Activated CD4-positive, alpha-beta T cell treated with anti-CD3 and anti-CD28 coated beads for 1 hour (primary cell): ENCODE results near the gene TLR10.
"Not testable (repeated sequence)": the region's sequence is repeated elsewhere in the genome, so short reads cannot be mapped to it uniquely, and the experiment has no call there.

ENCODE experiments used
- DNase-seq: peaks from one replicate; pipeline ENCODE4 v3.0.0-alpha.2; 2020

Gene TLR10, protein sequence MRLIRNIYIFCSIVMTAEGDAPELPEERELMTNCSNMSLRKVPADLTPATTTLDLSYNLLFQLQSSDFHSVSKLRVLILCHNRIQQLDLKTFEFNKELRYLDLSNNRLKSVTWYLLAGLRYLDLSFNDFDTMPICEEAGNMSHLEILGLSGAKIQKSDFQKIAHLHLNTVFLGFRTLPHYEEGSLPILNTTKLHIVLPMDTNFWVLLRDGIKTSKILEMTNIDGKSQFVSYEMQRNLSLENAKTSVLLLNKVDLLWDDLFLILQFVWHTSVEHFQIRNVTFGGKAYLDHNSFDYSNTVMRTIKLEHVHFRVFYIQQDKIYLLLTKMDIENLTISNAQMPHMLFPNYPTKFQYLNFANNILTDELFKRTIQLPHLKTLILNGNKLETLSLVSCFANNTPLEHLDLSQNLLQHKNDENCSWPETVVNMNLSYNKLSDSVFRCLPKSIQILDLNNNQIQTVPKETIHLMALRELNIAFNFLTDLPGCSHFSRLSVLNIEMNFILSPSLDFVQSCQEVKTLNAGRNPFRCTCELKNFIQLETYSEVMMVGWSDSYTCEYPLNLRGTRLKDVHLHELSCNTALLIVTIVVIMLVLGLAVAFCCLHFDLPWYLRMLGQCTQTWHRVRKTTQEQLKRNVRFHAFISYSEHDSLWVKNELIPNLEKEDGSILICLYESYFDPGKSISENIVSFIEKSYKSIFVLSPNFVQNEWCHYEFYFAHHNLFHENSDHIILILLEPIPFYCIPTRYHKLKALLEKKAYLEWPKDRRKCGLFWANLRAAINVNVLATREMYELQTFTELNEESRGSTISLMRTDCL

GRCh38 chr4:38782452-38783108 is at the start of gene TLR10:
Gene TLR10 (minus strand): TSS chr4:38782990. CDS start chr4:38775590, 7,400 bp downstream.
- DNase-seq, result no peak

DNA sequence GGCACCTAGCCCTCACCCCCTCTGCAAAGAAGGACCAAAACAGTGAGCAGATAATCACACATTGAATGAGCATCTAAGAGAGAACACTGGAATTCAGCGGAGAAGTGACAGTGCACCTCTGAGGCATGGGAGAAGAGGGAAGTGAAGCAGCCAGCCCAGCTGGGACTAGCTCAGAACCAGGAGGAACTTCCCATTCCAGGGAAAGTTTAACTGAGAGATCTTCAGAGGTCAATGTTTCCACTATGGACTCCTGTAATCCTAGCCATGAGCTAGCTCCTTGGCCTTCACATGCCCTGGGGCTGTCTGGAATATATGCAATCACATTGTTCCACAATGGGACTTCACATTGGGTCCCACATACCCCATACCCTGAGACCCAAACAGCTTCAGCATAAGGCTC is 49.4 kb upstream of the TLR10 start:
- no peak for DNase-seq

- no peak for DNase-seq
Observed at GRCh38 chr4:38831653-38832052, 48.9 kb upstream of the TLR10 start.

- no peak for DNase-seq
Observed at GRCh38 chr4:38829237-38829636, 46.4 kb upstream of the TLR10 start.

- no peak for DNase-seq
Observed at GRCh38 chr4:38823766-38824165, 41.0 kb upstream of the TLR10 start.

- no peak for DNase-seq
Observed at GRCh38 chr4:38822748-38823303, 40.0 kb upstream of the TLR10 start.

GRCh38 chr4:38821739-38822138 is 38.9 kb upstream of the TLR10 start:
- DNase-seq, result no peak

DNA sequence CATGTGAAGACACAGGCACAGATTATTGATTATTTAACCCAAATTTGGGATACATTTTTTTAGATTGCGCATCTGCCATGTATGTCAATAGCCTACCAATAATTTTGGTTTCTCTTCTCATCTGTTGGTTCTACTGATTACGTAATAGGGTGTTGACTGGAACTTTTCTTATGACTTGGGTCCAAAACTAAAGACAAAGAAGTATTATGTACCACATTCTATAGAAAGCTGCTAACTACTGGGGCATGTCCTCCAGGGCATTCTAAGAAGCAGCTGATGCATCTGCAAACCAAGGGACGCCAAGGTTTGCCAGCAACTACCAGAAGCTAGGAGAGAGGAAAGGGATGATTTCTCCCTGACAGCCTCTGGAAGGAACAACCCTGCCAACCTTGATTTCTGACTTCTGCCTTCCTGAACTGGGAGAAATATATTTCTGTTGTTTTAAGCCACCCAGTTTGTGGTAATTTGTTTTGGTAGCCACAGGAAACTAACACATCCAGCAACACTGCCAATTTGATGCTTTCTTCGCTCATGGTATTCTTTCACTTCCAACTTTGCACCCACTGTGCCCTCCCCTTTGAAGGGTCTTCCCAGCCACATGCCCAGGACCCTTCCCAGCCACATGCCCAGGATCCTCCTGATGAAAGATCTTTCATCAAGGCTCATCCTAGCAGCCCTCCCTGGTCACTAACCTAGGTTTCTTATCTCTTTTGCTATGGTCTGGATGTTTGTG is 37.7 kb upstream of the TLR10 start:
- no peak for DNase-seq

- no peak for DNase-seq
Observed at GRCh38 chr4:38819569-38819968, 36.8 kb upstream of the TLR10 start.

DNA sequence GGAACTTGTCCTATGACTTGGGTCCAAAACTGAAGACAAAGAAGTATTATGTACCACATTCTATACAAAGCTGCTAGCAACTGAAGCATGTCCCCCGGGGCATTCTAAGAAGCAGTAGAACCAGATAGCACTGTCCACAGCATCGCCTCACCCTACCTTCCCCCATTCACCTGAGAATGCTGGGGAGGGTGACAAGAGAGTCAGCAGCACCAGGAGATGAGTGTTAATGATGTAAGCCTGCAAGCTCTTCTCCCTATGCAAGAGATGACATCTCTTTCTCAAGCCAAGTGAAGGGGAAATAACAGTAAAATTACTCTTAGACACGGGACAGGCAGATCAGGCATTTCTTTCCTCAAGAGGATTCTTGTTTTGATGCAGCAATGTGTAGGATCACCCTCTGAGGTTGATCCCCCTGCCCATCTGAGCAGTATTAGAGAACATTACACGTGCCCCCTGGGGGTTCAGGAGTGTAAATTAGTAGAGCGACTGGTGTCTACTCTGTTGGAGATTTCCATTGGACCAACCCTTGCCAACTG is 35.7 kb upstream of the TLR10 start:
- no peak for DNase-seq

- no peak for DNase-seq
Observed at GRCh38 chr4:38815885-38816782, 33.3 kb upstream of the TLR10 start.

GRCh38 chr4:38814386-38814785 is 31.6 kb upstream of the TLR10 start:
- DNase-seq, result no peak

DNA sequence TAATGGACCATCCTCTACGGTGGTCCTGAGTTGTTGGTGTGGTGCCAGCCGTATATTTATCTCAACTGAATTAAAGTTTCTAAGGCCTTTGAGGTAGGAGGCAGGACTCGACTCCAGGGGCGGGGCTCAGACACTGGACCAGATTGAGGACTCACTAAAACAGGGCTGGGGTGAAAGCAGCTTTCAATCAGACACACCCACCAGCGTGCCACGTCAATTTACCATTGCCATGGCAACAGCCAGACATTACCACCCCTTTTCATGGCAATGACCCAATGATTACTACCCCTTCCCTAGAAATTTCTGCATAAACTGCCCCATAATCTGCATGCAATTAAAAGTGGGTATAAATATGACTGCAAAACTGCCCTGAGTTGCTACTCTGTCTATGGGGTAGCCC is 28.5 kb upstream of the TLR10 start:
- no peak for DNase-seq

- not testable (repeated sequence) for DNase-seq
Observed at GRCh38 chr4:38807462-38807861, 24.7 kb upstream of the TLR10 start.

- not testable (repeated sequence) for DNase-seq
Observed at GRCh38 chr4:38806251-38806650, 23.5 kb upstream of the TLR10 start.

DNA sequence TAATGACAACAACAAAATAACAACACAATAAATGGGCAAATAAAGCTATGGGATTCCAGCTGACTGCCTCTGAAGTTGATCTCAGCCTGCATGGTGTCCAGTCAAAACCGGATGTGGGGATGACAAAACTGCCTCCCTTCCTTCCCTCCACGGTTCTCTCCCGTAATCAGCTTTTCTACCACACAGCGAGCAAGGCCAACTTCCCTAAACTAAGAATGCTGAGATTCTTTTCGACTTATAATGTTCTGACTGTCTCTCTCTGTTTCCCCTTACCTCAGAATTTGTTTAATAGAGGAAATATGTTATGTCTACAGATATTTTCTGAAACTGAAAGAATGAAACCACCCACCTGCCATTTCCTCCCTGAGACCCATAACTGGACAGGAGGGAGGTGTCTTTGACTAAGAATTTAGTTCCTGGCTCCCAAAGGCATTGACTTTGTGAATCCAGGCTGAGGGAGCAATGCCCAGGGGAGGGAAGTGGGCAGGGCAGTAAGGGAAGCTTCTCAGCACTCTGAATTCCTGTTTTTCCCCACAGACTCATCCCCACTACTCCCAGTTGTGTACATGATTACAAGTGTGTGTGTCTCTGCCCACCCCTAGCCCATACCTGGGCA is 22.8 kb upstream of the TLR10 start:
- no peak for DNase-seq

- DNase-seq, result no peak
Observed at GRCh38 chr4:38804654-38805295, 22.0 kb upstream of the TLR10 start, which contains the start of gene TLR1. Gene TLR1 (minus strand): TSS chr4:38804791. CDS start chr4:38798831, 5,960 bp downstream.

- no peak for DNase-seq
Observed at GRCh38 chr4:38803833-38804653, 21.3 kb upstream of the TLR10 start.
